ENCODE results near the gene SMG6. TPM values are rescaled to one million over a fixed set of nuclear protein-coding genes. Genes with fewer than 3 reads are reported as not detected.

SMG6 gene
- total and polyA plus RNA-seq, 2 experiments from 2014 or later = 23.0 to 50.8 TPM

- no peaks in the 10 kb centered on the region for H3K27me3 ChIP-seq
- DNase-seq (ENCODE audit: low read depth in 1 of 2, low spot score in 1 of 2) = peak in 1 of 2 donors; percentile 59
- H3K4me1 ChIP-seq (ENCODE audit: low read depth) = no peaks in the 10 kb centered on the region
- H3K36me3 ChIP-seq = peaks cover 4% of the 10 kb centered on the region
- TF ChIP-seq CTCF (IDR thresholded peaks at IDR 0.05; ENCODE audit: low read depth, low read length) = no peak
- H3K9me3 ChIP-seq (ENCODE audit: low read depth) = no peaks in the 10 kb centered on the region
- no peak overlapping the region for H3K27ac ChIP-seq
- no peak overlapping the region for H3K4me3 ChIP-seq
Measured at GRCh38 chr17:2250140-2251095, 53.2 kb downstream of the SMG6 start.

GRCh38 chr17:2247005-2247404, 56.6 kb downstream of the SMG6 start:
- TF ChIP-seq CTCF (IDR thresholded peaks at IDR 0.05; ENCODE audit: low read depth, low read length) = no peak

GRCh38 chr17:2244545-2245525, 58.8 kb downstream of the SMG6 start:
- no peak overlapping the region for H3K27ac ChIP-seq
- H3K4me1 ChIP-seq (ENCODE audit: low read depth) = peaks cover 3% of the 10 kb centered on the region
- DNase-seq (ENCODE audit: low read depth in 1 of 2, low spot score in 1 of 2) = peak; percentile 85 to 92
- H3K27me3 ChIP-seq = no peaks in the 10 kb centered on the region
- peak; percentile 98 for TF ChIP-seq CTCF (IDR thresholded peaks at IDR 0.05; ENCODE audit: low read depth, low read length)
- no peaks in the 10 kb centered on the region for H3K9me3 ChIP-seq (ENCODE audit: low read depth)
- peaks cover 16% of the 10 kb centered on the region for H3K36me3 ChIP-seq
- no peak overlapping the region for H3K4me3 ChIP-seq

More at GRCh38 chr17:2247005-2247404, 56.6 kb downstream of the SMG6 start:
- H3K27ac ChIP-seq = no peak overlapping the region
- H3K9me3 ChIP-seq (ENCODE audit: low read depth) = no peaks in the 10 kb centered on the region
- no peak for DNase-seq (ENCODE audit: low read depth in 1 of 2, low spot score in 1 of 2)
- no peaks in the 10 kb centered on the region for H3K4me1 ChIP-seq (ENCODE audit: low read depth)
- no peaks in the 10 kb centered on the region for H3K27me3 ChIP-seq
- H3K36me3 ChIP-seq = peaks cover 17% of the 10 kb centered on the region
- no peak overlapping the region for H3K4me3 ChIP-seq

GRCh38 chr17:2243953-2244352, 59.6 kb downstream of the SMG6 start:
- Histone ChIP-seq H3K27me3 (no peaks in the 10 kb centered on the region), H3K36me3 (peaks cover 14% of the 10 kb centered on the region), H3K27ac (no peak overlapping the region), H3K4me1 (ENCODE audit: low read depth) (peaks cover 12% of the 10 kb centered on the region), H3K9me3 (ENCODE audit: low read depth) (no peaks in the 10 kb centered on the region), H3K4me3 (no peak overlapping the region)
- TF ChIP-seq CTCF (IDR thresholded peaks at IDR 0.05; ENCODE audit: low read depth, low read length) = no peak
- DNase-seq (ENCODE audit: low read depth in 1 of 2, low spot score in 1 of 2) = no peak

GRCh38 chr17:2241823-2242222, 61.8 kb downstream of the SMG6 start:
- H3K4me1 ChIP-seq (ENCODE audit: low read depth) = peaks cover 33% of the 10 kb centered on the region
- peaks cover 14% of the 10 kb centered on the region for H3K36me3 ChIP-seq
- H3K27ac ChIP-seq = no peak overlapping the region
- no peak overlapping the region for H3K4me3 ChIP-seq
- no peaks in the 10 kb centered on the region for H3K9me3 ChIP-seq (ENCODE audit: low read depth)
- no peak for TF ChIP-seq CTCF (IDR thresholded peaks at IDR 0.05; ENCODE audit: low read depth, low read length)
- no peaks in the 10 kb centered on the region for H3K27me3 ChIP-seq
- peak in 1 of 2 donors; percentile 95 for DNase-seq (ENCODE audit: low read depth in 1 of 2, low spot score in 1 of 2)

All from cardiac muscle cell (in vitro differentiated cells and primary cell).